ENCODE measurements around the gene GPC1. TPM values are rescaled to one million over a fixed set of nuclear protein-coding genes. Genes with fewer than 3 reads are reported as not detected.

Gene GPC1
- total and polyA plus RNA-seq, 2 of the 4 experiments (the other 2 are of a cell fraction) = 16.0 to 211 TPM

DNA sequence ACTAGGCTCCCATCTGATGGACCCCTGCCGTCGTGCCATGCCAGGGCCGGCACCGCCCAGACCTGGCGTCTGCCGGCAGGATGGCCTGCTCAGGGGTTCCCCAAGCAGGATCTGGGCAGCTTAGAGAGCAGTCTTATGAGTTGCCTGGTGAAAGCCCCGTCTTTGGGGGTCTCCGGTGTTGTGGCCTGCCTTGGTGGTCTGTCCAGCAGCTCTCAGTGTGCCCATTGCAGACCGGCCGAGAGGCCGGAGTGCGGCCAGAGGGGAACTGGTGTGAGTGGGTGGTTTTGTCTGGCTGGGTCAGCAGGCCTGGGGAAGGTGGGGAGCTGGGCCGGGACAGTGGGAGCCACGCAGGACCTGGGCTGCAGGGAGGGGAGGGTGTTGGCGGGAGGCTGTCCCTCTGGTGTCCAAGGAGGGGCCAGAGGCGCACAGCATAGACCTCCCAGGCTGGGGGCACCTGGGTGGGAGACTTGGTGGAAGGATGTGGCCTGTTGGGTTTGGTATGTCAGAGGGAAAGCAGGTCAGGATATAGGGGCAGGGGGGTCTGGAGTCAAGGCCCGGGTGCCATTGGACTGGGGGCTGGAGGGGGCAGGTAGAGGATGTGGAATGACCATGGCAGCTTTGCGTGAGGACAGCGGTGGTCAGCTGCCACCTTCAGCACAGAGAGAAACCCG, 16.5 kb downstream of the GPC1 start:
- TF ChIP-seq BHLHE40 (IDR thresholded peaks at IDR 0.05; ENCODE audit: low read depth, low read length) (no peak), CHD1 (IDR thresholded peaks at IDR 0.05; ENCODE audit: low read depth, low read length) (no peak), SMC3 (IDR thresholded peaks at IDR 0.05; ENCODE audit: low read depth, low read length) (no peak), CEBPB (IDR thresholded peaks at IDR 0.05; ENCODE audit: low read depth, low read length) (no peak)
- TF ChIP-seq, protein P1, sequence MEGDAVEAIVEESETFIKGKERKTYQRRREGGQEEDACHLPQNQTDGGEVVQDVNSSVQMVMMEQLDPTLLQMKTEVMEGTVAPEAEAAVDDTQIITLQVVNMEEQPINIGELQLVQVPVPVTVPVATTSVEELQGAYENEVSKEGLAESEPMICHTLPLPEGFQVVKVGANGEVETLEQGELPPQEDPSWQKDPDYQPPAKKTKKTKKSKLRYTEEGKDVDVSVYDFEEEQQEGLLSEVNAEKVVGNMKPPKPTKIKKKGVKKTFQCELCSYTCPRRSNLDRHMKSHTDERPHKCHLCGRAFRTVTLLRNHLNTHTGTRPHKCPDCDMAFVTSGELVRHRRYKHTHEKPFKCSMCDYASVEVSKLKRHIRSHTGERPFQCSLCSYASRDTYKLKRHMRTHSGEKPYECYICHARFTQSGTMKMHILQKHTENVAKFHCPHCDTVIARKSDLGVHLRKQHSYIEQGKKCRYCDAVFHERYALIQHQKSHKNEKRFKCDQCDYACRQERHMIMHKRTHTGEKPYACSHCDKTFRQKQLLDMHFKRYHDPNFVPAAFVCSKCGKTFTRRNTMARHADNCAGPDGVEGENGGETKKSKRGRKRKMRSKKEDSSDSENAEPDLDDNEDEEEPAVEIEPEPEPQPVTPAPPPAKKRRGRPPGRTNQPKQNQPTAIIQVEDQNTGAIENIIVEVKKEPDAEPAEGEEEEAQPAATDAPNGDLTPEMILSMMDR (conservative IDR thresholded peaks at IDR 0.05; ENCODE audit: low read depth, low read length) = no peak
- 77% methylated on average over 8 of the region's 20 CpGs; no CpG with 5 or more reads in 1 of the 2 experiments for WGBS, 2 experiments (ENCODE audit: extremely low coverage in 2 of 2, insufficient read length in 1 of 2)
- no peak for ATAC-seq (ENCODE audit: low read depth)
- Histone ChIP-seq H2BK120ac (ENCODE audit: low read depth, low read length) (no peak overlapping the region), H4K8ac (ENCODE audit: low read depth in 2 of 2, low read length in 2 of 2) (no peak overlapping the region), H3K4me3 (ENCODE audit: insufficient read depth, low read depth, low read length) (peak overlapping the region; percentile 62; the same call in 1 of the 2 replicates), H3K9ac (ENCODE audit: low read depth, low read length) (no peak overlapping the region), H2BK15ac (ENCODE audit: low read depth, low read length) (no peak overlapping the region; the same call in 2 of the 3 replicates), H4K20me1 (ENCODE audit: insufficient read depth, low read length) (peaks cover 83% of the 10 kb centered on the region), H3K4me2 (ENCODE audit: low read depth, low read length) (peak overlapping the region; percentile 16), H3K4me1 (ENCODE audit: control insufficient read depth, insufficient read depth, low read length) (peaks cover 25% of the 10 kb centered on the region), H2BK5ac (ENCODE audit: low read depth, low read length, poor library complexity, severe bottlenecking) (no peak overlapping the region), H4K5ac (ENCODE audit: low read depth, low read length) (no peak overlapping the region), H2BK20ac (ENCODE audit: low read depth, low read length) (no peak overlapping the region), H3K56ac (ENCODE audit: extremely low read depth, insufficient read depth, low read length) (no peak overlapping the region), H3K23ac (ENCODE audit: low read depth, low read length) (no peak overlapping the region), H3K27me3 (ENCODE audit: control insufficient read depth, insufficient read depth, low read length) (no peaks in the 10 kb centered on the region), H2AK9ac (replicated peaks; ENCODE audit: low read depth, low read length, poor library complexity) (peak overlapping the region; percentile 85), H3K18ac (ENCODE audit: low read depth, low read length) (no peak overlapping the region), H2AFZ (replicated peaks; ENCODE audit: low read length, poor library complexity) (peak overlapping the region; percentile 80), H3K9me1 (ENCODE audit: insufficient read depth, low read length) (0 out of 2 replicates have a peak, but pooled peaks cover 6% of the 10 kb centered on the region), H3K79me1 (ENCODE audit: low read depth in 1 of 2, low read length in 2 of 2) (peaks cover 22 to 75% of the 10 kb centered on the region in 2 experiments), H3K36me3 (ENCODE audit: control insufficient read depth, insufficient read depth, low read length) (no peaks in the 10 kb centered on the region), H3K9me3 (ENCODE audit: control insufficient read depth, insufficient read depth, low read length) (no peaks in the 10 kb centered on the region), H3K4ac (ENCODE audit: low read depth, low read length) (no peak overlapping the region), H2AK5ac (ENCODE audit: low read depth, low read length) (peak overlapping the region; percentile 67; the same call in 1 of the 2 replicates), H3K14ac (replicated peaks; ENCODE audit: low read depth, low read length) (no peak overlapping the region), H4K91ac (ENCODE audit: insufficient read depth, low read depth, low read length) (no peak overlapping the region), H3K27ac (ENCODE audit: insufficient read depth, low read length) (no peak overlapping the region; the same call in 1 of the 2 replicates)
- dilution Hi-C loops (cut with HindIII; ENCODE audit: low sequenced_read_pairs, unreplicated experiment) = no loop called here
- ChIA-PET POLR2A (ENCODE audit: unreplicated experiment) (no interaction called here), CTCF (no interaction called here)
- DNase-seq = no peak
- intact Hi-C loops (cut with micrococcal nuclease) = no loop called here
- in situ Hi-C loops (cut with MboI; ENCODE audit: low sequenced_read_pairs) = no loop called here
- no TSS peak for BruUV-seq (replicated peaks)
